ENCODE data around the gene GPR160. TPM values are rescaled to one million over a fixed set of nuclear protein-coding genes. Genes with fewer than 3 reads are reported as not detected.
A peak's percentile ranks its signal among the peaks of the same experiment; 100 is the strongest.

Gene GPR160
- total and polyA plus RNA-seq, 10 of the 15 experiments (the other 5 are each of a cell fraction or from before 2014, with no cell fraction given) = 1.2 to 57.7 (median 30.9) TPM

DNA sequence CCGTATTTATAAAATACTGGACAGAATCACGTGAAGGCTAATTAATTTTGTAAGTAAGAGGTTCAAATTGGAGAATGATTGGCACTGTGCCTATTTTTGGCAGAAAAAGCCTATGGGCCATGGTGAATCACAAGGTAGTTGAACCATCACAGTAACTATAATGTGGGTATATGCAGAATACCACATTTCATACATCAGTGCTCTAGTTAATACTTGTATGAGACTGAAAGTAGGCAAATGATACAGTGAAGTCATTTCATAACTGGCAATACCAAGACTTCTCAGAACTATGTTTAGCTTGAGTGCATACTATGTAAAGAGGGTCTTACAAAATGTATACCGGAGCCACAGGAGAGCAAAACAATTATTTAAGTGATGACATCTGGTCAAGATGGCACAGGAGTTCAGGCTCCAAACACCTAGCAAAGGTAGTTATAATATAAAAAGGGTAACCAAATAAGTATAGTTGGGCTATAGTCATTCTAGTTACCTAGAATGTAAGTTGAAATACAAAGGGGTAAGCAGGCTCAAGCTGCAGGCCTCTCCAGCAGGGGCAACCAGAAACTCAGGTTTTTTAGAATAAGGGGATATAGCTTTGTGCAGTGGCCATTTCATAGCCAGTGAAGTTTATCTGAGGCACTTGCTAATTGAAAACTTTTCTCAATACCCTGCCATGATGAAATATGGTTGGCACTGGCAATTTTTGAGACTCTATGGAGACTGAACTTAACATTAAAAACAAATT is 19.1 kb downstream of the GPR160 start:
- intact Hi-C loops (cut with micrococcal nuclease; ENCODE audit: unreplicated experiment) = loop anchor here (5.0 kb wide), 3 partner anchors 210 to 575 kb away; partner anchors contain the start of gene SKIL
- no peak for TF ChIP-seq IKZF1 (conservative IDR thresholded peaks at IDR 0.05)
- 0 out of 2 replicates have a peak, but pooled peaks have one; percentile 15 for TF ChIP-seq TCF3 (IDR thresholded peaks at IDR 0.05; ENCODE audit: borderline replicate concordance, insufficient read depth, low read depth, low read length)
- no peak for TF ChIP-seq ZZZ3 (IDR thresholded peaks at IDR 0.05; ENCODE audit: control insufficient read depth, insufficient read length, low read depth)
- TF ChIP-seq MTA3 (IDR thresholded peaks at IDR 0.05; ENCODE audit: borderline replicate concordance, low read length) = peak; percentile 94; the same call in 1 of the 2 replicates
- TF ChIP-seq ETV6 (conservative IDR thresholded peaks at IDR 0.05 in 1 of 2, IDR thresholded peaks at IDR 0.05 in 1 of 2; ENCODE audit: borderline replicate concordance in 1 of 2, low read depth in 1 of 2) = peak in 1 of 2 experiments; percentile 70; a peak in 1 of 4 replicates
- no peak for TF ChIP-seq POLR2A (IDR thresholded peaks at IDR 0.05; ENCODE audit: low read depth, low read length)
- no peak for TF ChIP-seq SUZ12 (IDR thresholded peaks at IDR 0.05; ENCODE audit: unreplicated experiment)
- TF ChIP-seq ZNF217 (IDR thresholded peaks at IDR 0.05) = peak; percentile 100
- TF ChIP-seq SRF (IDR thresholded peaks at IDR 0.05; ENCODE audit: low read depth in 2 of 2, low read length in 2 of 2) = no peak
- peak in 1 of 2 experiments; percentile 67; a peak in 1 of 4 replicates for TF ChIP-seq CEBPB (IDR thresholded peaks at IDR 0.05; ENCODE audit: borderline replicate concordance in 1 of 2, low read depth in 2 of 2, low read length in 2 of 2)
- TF ChIP-seq BACH1 (IDR thresholded peaks at IDR 0.05; ENCODE audit: borderline replicate concordance) = no peak
- TF ChIP-seq NBN (IDR thresholded peaks at IDR 0.05) = no peak
- TF ChIP-seq, protein P1, sequence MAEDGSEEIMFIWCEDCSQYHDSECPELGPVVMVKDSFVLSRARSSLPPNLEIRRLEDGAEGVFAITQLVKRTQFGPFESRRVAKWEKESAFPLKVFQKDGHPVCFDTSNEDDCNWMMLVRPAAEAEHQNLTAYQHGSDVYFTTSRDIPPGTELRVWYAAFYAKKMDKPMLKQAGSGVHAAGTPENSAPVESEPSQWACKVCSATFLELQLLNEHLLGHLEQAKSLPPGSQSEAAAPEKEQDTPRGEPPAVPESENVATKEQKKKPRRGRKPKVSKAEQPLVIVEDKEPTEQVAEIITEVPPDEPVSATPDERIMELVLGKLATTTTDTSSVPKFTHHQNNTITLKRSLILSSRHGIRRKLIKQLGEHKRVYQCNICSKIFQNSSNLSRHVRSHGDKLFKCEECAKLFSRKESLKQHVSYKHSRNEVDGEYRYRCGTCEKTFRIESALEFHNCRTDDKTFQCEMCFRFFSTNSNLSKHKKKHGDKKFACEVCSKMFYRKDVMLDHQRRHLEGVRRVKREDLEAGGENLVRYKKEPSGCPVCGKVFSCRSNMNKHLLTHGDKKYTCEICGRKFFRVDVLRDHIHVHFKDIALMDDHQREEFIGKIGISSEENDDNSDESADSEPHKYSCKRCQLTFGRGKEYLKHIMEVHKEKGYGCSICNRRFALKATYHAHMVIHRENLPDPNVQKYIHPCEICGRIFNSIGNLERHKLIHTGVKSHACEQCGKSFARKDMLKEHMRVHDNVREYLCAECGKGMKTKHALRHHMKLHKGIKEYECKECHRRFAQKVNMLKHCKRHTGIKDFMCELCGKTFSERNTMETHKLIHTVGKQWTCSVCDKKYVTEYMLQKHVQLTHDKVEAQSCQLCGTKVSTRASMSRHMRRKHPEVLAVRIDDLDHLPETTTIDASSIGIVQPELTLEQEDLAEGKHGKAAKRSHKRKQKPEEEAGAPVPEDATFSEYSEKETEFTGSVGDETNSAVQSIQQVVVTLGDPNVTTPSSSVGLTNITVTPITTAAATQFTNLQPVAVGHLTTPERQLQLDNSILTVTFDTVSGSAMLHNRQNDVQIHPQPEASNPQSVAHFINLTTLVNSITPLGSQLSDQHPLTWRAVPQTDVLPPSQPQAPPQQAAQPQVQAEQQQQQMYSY (CRISPR knock-in tag; IDR thresholded peaks at IDR 0.05) = no peak
- TF ChIP-seq, protein P2, sequence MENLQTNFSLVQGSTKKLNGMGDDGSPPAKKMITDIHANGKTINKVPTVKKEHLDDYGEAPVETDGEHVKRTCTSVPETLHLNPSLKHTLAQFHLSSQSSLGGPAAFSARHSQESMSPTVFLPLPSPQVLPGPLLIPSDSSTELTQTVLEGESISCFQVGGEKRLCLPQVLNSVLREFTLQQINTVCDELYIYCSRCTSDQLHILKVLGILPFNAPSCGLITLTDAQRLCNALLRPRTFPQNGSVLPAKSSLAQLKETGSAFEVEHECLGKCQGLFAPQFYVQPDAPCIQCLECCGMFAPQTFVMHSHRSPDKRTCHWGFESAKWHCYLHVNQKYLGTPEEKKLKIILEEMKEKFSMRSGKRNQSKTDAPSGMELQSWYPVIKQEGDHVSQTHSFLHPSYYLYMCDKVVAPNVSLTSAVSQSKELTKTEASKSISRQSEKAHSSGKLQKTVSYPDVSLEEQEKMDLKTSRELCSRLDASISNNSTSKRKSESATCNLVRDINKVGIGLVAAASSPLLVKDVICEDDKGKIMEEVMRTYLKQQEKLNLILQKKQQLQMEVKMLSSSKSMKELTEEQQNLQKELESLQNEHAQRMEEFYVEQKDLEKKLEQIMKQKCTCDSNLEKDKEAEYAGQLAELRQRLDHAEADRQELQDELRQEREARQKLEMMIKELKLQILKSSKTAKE (IDR thresholded peaks at IDR 0.05; ENCODE audit: low read depth, poor library complexity, severe bottlenecking) = peak; percentile 54
- TF ChIP-seq, protein P3, sequence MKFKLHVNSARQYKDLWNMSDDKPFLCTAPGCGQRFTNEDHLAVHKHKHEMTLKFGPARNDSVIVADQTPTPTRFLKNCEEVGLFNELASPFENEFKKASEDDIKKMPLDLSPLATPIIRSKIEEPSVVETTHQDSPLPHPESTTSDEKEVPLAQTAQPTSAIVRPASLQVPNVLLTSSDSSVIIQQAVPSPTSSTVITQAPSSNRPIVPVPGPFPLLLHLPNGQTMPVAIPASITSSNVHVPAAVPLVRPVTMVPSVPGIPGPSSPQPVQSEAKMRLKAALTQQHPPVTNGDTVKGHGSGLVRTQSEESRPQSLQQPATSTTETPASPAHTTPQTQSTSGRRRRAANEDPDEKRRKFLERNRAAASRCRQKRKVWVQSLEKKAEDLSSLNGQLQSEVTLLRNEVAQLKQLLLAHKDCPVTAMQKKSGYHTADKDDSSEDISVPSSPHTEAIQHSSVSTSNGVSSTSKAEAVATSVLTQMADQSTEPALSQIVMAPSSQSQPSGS (IDR thresholded peaks at IDR 0.05; ENCODE audit: low read length) = peak; percentile 97

More for the DNA sequence above, 19.1 kb downstream of the GPR160 start:
- ChIA-PET SMC1A (ENCODE audit: uncharacterized antibody, unreplicated experiment) (interaction anchor here (1.1 to 4.1 kb wide), 5 partner anchors 13 to 195 kb away, joined by 3 to 30 read pairs (median 4); no protein-coding TSS in a partner anchor), RAD21 (ENCODE audit: unreplicated experiment) (interaction anchor here (0.6 to 1.5 kb wide), 3 partner anchors 36 to 190 kb away, joined by 3 to 6 read pairs (median 3); no protein-coding TSS in a partner anchor), CTCF (interaction anchor here (1.3 kb wide), 2 partner anchors 22 to 193 kb away, joined by 3 read pairs; no protein-coding TSS in a partner anchor), POLR2A (interaction anchor here (0.7 kb wide), 1 partner anchor 44 kb away, joined by 3 read pairs; no protein-coding TSS in a partner anchor)
- peak overlapping the region; percentile 61 for H3K9ac ChIP-seq (ENCODE audit: control insufficient read depth, insufficient read depth, low read length)
- FAIRE-seq (peak; percentile 41), DNase-seq (ENCODE audit: low read depth, low spot score) (peak; percentile 84), ATAC-seq (peak; percentile 92)
- H2AFZ ChIP-seq (ENCODE audit: control insufficient read depth, low read depth, low read length) = no peak overlapping the region
- no peaks in the 10 kb centered on the region for H3K27me3 ChIP-seq (replicated peaks in 1 of 2; ENCODE audit: control insufficient read depth in 2 of 2, insufficient read depth in 2 of 2, low read length in 1 of 2)
- H3K36me3 ChIP-seq (ENCODE audit: control insufficient read depth in 2 of 2, insufficient read depth in 2 of 2, low read length in 1 of 2) = peaks cover 0 to 13% of the 10 kb centered on the region in 2 experiments; a peak in 1 of 4 replicates
- 1% methylated on average over 3 of the region's 3 CpGs for WGBS (ENCODE audit: insufficient coverage, insufficient replicate concordance, low lambda C conversion rate, missing lambda C conversion rate)
- H3K4me1 ChIP-seq (ENCODE audit: control insufficient read depth, insufficient read depth, low read length) = peaks cover 42% of the 10 kb centered on the region
- peak overlapping the region; percentile 94 for H3K27ac ChIP-seq (ENCODE audit: control insufficient read depth, insufficient read depth)
- peak overlapping the region; percentile 64 for H3K4me2 ChIP-seq (ENCODE audit: control insufficient read depth, insufficient read depth)
- peaks cover 62% of the 10 kb centered on the region for H3K79me2 ChIP-seq (ENCODE audit: control insufficient read depth, insufficient read depth, low read length)
- in situ Hi-C loops (cut with MboI) = loop anchor here (10.0 kb wide), 2 partner anchors 192 to 578 kb away; partner anchors contain the start of gene LRRC31
- H4K20me1 ChIP-seq (ENCODE audit: control insufficient read depth, insufficient read depth) = no peaks in the 10 kb centered on the region
- H3K4me3 ChIP-seq = peak overlapping the region; percentile 59
- peaks cover 3% of the 10 kb centered on the region for H3K9me3 ChIP-seq (replicated peaks; ENCODE audit: control insufficient read depth, insufficient read depth, low read length)
- no TSS peak for BruUV-seq (replicated peaks)
